ENCODE results near the gene KCNB1.

The KCNB1 gene

GRCh38 chr20:49497398-49497669 is 14.9 kb upstream of the KCNB1 start:
- DNase-seq (ENCODE audit: low read depth), result no peak

- DNase-seq (ENCODE audit: low read depth), result no peak
Measured at GRCh38 chr20:49496553-49497397, 14.3 kb upstream of the KCNB1 start.

GRCh38 chr20:49496043-49496442 is 13.6 kb upstream of the KCNB1 start:
- DNase-seq (ENCODE audit: low read depth), result no peak

GRCh38 chr20:49490689-49491088 is 8.2 kb upstream of the KCNB1 start:
- no peak for DNase-seq (ENCODE audit: low read depth)

- no peak for DNase-seq (ENCODE audit: low read depth)
Measured at GRCh38 chr20:49489688-49490087, 7.2 kb upstream of the KCNB1 start.

- DNase-seq (ENCODE audit: low read depth), result no peak
Measured at GRCh38 chr20:49486064-49486463, 3.6 kb upstream of the KCNB1 start.

GRCh38 chr20:49485563-49485962 is 3.1 kb upstream of the KCNB1 start:
- no peak for DNase-seq (ENCODE audit: low read depth)

- DNase-seq (ENCODE audit: low read depth), result peak; percentile 31
Measured at GRCh38 chr20:49484180-49485140, 2.0 kb upstream of the KCNB1 start.

- DNase-seq (ENCODE audit: low read depth), result no peak
Measured at GRCh38 chr20:49483696-49484123, 1.2 kb upstream of the KCNB1 start.

GRCh38 chr20:49483018-49483695 is 689 bp upstream of the KCNB1 start:
- no peak for DNase-seq (ENCODE audit: low read depth)

GRCh38 chr20:49482173-49482572 is 295 bp downstream of the KCNB1 start:
- no peak for DNase-seq (ENCODE audit: low read depth)

- DNase-seq (ENCODE audit: low read depth), result no peak
Measured at GRCh38 chr20:49481116-49481515, 1.4 kb downstream of the KCNB1 start.

- DNase-seq (ENCODE audit: low read depth), result no peak
Measured at GRCh38 chr20:49480236-49480635, 2.2 kb downstream of the KCNB1 start.

GRCh38 chr20:49479785-49480184 is 2.7 kb downstream of the KCNB1 start:
- no peak for DNase-seq (ENCODE audit: low read depth)

- DNase-seq (ENCODE audit: low read depth), result no peak
Measured at GRCh38 chr20:49478754-49479689, 3.4 kb downstream of the KCNB1 start.

- DNase-seq (ENCODE audit: low read depth), result no peak
Measured at GRCh38 chr20:49478266-49478665, 4.2 kb downstream of the KCNB1 start.

GRCh38 chr20:49477200-49477599 is 5.3 kb downstream of the KCNB1 start:
- no peak for DNase-seq (ENCODE audit: low read depth)

GRCh38 chr20:49476016-49476355 is 6.5 kb downstream of the KCNB1 start:
- no peak for DNase-seq (ENCODE audit: low read depth)

GRCh38 chr20:49475292-49476015 is 7.0 kb downstream of the KCNB1 start:
- DNase-seq (ENCODE audit: low read depth), result no peak

GRCh38 chr20:49471397-49471796 is 11.1 kb downstream of the KCNB1 start:
- DNase-seq (ENCODE audit: low read depth), result no peak

GRCh38 chr20:49470922-49471321 is 11.5 kb downstream of the KCNB1 start:
- no peak for DNase-seq (ENCODE audit: low read depth)

Data from activated T-cell treated with anti-CD3 and anti-CD28 coated beads for 1 hour (primary cell).